Inferior parietal cortex (tissue), 1 donor: Measurements from ENCODE around the gene CACNA2D3.
"Not testable (repeated sequence)": the region's sequence is repeated elsewhere in the genome, so short reads cannot be mapped to it uniquely, and the experiment has no call there.

Source experiments
- DNase-seq: peaks from one replicate; pipeline ENCODE4 v3.0.0-alpha.2; 2016; ENCODE audit errors: extremely low spot score

CACNA2D3 gene

GRCh38 chr3:54631516-54632325, 509.4 kb downstream of the CACNA2D3 start:
- no peak for DNase-seq

GRCh38 chr3:54632326-54632665, 509.9 kb downstream of the CACNA2D3 start:
- no peak for DNase-seq

- no peak for DNase-seq
These were observed 510.5 kb downstream of the CACNA2D3 start for GRCh38 chr3:54632834-54633233.

GRCh38 chr3:54633444-54634121, 511.2 kb downstream of the CACNA2D3 start:
- DNase-seq = no peak

- DNase-seq = no peak
These were observed 511.7 kb downstream of the CACNA2D3 start for GRCh38 chr3:54634122-54634469.

GRCh38 chr3:54639790-54640372, 517.5 kb downstream of the CACNA2D3 start:
- DNase-seq = not testable (repeated sequence)

GRCh38 chr3:54641226-54642014, 519.1 kb downstream of the CACNA2D3 start:
- no peak for DNase-seq

GRCh38 chr3:54642147-54642546, 519.8 kb downstream of the CACNA2D3 start:
- DNase-seq = no peak

- no peak for DNase-seq
These were observed 525.4 kb downstream of the CACNA2D3 start for GRCh38 chr3:54647721-54648120.

GRCh38 chr3:54649551-54649950, 527.2 kb downstream of the CACNA2D3 start:
- no peak for DNase-seq

GRCh38 chr3:54653456-54654195, 531.3 kb downstream of the CACNA2D3 start:
- no peak for DNase-seq

GRCh38 chr3:54654776-54655175, 532.4 kb downstream of the CACNA2D3 start:
- no peak for DNase-seq

GRCh38 chr3:54659347-54659746, 537.0 kb downstream of the CACNA2D3 start:
- DNase-seq = no peak

GRCh38 chr3:54660714-54661132, 538.4 kb downstream of the CACNA2D3 start:
- DNase-seq = no peak

GRCh38 chr3:54661151-54661550, 538.8 kb downstream of the CACNA2D3 start:
- no peak for DNase-seq

GRCh38 chr3:54663501-54664011, 541.2 kb downstream of the CACNA2D3 start:
- peak; percentile 23 for DNase-seq

GRCh38 chr3:54665016-54665600, 542.8 kb downstream of the CACNA2D3 start:
- DNase-seq = no peak

- no peak for DNase-seq
These were observed 545.9 kb downstream of the CACNA2D3 start for GRCh38 chr3:54668236-54668635.

- no peak for DNase-seq
These were observed 548.0 kb downstream of the CACNA2D3 start for GRCh38 chr3:54670201-54671000.

- DNase-seq = no peak
These were observed 549.2 kb downstream of the CACNA2D3 start for GRCh38 chr3:54671511-54671910.
